HG03060 (cell line): ENCODE results near the gene STK31.
"Not testable (repeated sequence)": the region's sequence is repeated elsewhere in the genome, so short reads cannot be mapped to it uniquely, and the experiment has no call there.

Experiments
- ATAC-seq: cut with Tn5 transposase; IDR thresholded peaks from one replicate; pipeline ENCODE4 v1.9.1; 2021; ENCODE audit warnings: low read depth, moderate number of reproducible peaks; ENCODE audit not compliant: unreplicated experiment

STK31 gene

GRCh38 chr7:23710000-23710399, at the start of gene STK31:
Gene STK31, plus strand, starts transcription at chr7:23710219. Its CDS starts 67 bp downstream, at chr7:23710286.
- ATAC-seq, result no peak

- ATAC-seq, result no peak
Observed at GRCh38 chr7:23661385-23661784, 48.6 kb upstream of the STK31 start.

DNA sequence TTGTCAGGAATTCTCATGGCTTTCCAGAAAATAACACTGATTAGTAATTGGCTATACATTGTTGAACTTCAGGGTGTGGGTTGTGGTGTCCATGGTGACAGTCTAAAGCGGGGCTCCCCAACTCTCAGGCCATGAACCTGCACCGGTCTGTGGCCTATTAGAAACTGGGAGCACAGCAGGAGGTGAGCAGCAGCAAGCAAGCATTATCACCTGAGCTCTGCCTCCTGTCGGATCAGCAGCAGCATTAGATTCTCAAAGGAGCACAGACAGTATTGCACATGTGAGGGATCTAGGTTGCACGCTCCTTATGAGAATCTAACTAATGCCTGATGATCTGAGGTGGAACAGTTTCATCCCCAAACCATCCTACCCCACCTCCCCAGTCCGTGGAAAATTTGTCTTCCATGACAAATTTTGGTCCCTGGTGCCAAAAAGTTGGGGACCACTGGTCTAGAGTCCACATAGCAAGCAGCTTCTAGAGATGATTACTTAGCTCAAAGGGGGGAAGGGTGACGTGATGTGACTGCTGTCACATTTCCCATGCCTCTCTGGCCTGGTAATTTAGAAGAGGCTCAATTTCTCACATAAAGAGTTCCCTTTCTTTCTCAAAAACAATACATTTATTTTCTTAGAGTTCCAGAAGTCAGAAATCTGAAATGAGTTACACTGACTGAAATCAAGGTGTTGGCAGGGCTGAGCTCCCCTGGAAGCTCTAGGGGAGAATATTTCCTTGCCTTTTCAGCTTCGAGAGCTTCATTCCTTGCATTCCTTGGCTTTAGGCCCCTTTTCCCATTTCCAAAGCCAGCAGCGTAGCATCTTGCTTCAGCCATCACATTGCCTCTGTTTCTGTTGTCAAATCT, 47.7 kb upstream of the STK31 start:
- no peak for ATAC-seq

DNA sequence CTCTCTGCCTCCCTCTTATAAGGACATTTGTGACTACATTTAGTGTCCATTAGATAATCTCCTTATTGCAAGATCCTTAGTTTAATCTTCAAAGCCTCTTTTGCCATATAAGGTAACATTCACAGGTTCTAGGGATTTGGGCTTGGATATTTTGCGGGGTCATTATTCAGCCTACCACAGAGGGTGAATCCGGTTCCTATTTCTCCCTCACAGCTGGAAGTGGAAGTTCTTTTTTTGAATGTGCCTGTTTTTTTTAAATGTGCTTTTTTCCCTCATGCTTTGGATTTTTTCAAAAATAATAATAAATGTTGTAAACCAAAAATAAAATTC, 47.1 kb upstream of the STK31 start:
- no peak for ATAC-seq

DNA sequence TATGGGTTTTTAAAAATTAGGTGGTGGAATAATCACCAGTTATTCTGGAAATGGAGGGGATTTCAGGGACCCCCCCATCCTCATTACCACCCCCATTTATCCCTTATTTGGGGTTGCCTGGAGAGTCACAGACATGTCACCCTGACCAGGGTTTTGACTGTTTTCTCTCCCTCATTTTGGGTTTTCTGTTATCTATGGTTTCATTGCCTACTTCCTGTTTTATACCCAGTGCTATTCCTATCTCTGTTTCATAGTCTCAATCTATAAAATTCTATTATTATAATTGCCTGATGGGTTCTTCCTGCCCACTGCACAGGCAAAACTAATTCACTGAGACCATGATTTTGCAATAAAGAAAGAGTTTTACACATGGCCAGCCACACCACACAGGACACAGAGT, 45.9 kb upstream of the STK31 start:
- ATAC-seq, result no peak

GRCh38 chr7:23672033-23672432, 38.0 kb upstream of the STK31 start:
- no peak for ATAC-seq

DNA sequence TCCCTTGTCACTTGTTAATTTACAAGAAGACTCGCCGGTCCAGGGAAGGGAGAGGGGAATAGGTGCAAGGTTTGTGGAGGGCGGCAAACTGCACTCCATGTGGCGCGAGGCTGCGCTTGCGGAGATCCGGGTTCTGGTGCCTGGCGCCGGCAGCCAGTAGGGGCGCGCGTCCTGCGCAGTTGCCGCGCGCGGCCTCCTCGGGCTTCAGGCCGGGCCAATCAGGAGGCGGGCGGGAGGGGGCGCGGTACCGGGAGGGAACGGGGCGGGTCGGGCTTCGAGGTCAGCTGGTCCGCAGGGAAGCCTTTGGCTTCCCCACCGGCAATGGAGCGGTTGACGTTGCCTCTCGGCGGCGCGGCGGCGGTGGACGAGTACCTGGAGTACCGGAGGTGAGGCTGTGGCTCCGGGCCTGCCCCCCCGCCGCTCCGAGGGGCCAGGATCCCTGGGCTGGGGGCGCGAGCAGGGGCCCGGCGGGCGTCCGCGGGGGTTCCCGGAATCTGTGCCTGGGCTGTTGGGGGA, 30.1 kb upstream of the STK31 start, which contains the start of gene FAM221A:
TSS of gene FAM221A (plus strand) at position 302 of the 516 bp plus-strand sequence. CDS start at position 322, 20 bp downstream.
- ATAC-seq, result no peak

- ATAC-seq, result no peak
Observed at GRCh38 chr7:23680414-23681405, 29.3 kb upstream of the STK31 start.

DNA sequence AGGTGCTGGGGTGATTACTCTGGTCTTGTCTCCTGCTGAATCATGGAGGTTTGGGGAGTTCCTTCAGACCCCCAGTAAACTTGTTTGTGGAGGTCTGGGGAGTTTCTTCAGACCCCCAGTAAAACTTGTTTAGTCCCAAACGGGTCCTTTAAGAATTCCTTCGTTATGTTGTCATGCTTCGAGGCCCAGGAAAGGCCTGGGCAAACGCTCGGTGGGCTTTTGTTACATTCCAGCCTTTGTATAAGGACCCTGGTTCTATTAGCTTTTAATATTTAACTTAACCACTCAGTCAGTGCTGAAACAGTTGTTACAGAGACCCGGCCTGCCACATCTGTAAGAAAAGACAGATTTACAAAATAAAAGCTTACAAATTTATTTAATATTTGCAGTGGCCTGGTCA, 26.0 kb upstream of the STK31 start:
- not testable (repeated sequence) for ATAC-seq

- no peak for ATAC-seq
Observed at GRCh38 chr7:23685731-23686130, 24.3 kb upstream of the STK31 start.

- no peak for ATAC-seq
Observed at GRCh38 chr7:23687011-23687410, 23.0 kb upstream of the STK31 start.

- ATAC-seq, result no peak
Observed at GRCh38 chr7:23689165-23689564, 20.9 kb upstream of the STK31 start.

DNA sequence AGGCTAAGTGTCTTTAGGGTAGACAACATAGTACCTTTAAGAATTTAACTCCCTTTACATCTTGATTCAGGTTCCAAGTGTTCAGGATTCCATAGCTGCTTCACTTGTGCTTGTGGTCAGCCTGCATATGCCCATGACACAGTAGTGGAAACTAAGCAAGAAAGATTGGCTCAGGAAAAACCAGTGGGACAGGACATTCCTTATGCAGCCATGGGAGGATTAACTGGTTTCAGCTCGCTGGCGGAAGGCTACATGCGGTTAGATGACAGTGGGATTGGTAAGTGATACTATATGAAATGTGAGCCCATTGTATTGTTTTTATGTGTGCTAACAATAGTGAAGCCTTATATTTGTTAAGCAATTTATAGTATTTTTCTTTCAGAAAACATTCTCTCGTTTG, 18.7 kb upstream of the STK31 start:
- no peak for ATAC-seq

- no peak for ATAC-seq
Observed at GRCh38 chr7:23693224-23693623, 16.8 kb upstream of the STK31 start.

- ATAC-seq, result no peak
Observed at GRCh38 chr7:23696916-23697441, 13.0 kb upstream of the STK31 start.

- no peak for ATAC-seq
Observed at GRCh38 chr7:23698822-23699221, 11.2 kb upstream of the STK31 start.

DNA sequence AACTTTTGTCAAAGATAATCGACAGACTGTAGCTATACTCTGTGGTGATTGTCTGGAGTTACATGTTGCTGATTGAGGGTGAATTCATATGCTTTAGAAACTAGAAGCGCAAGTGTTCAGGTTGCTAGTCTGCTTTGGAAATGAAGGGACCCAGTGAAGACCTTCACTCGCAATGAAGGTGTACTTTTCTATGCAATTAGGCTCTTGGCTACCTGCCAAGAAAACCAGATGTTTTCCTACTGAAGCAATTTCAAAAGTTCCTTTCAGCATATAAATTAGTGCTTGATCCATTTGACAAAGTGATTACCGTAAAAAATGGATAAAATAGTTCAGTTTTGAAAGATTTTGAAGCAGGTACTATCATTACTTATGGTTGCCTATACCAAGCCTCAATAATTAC, 10.0 kb upstream of the STK31 start:
- ATAC-seq, result no peak

DNA sequence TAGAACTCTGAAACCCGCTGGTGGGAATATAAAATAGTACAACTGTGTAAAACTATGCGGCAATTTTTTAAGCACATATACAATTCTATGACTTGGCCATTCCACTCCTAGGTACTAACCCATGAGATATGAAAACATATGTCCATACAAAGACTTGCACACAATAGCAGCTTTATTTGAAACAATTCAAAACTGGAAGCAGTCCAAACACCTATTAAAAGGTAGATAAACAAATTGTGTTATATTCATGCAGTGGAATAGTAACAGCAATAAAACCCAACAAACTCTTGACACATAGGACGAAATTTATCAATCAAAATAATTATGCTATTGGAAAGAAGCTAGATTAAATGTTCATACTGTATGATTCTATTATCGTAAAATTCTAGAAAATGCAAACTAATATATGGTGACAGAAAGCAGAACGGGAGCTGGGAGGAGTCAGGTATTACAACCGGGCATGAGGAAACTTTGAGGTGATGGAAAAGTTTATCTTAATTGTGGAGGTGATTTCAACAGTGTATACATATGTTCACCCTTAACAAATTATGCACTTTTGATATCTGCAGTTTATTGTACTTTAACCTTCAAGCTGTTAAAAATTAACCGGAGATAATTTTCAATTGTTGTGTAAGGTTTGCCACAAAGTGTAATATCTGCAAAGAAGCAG, 803 bp upstream of the STK31 start:
- no peak for ATAC-seq

- no peak for ATAC-seq
Observed at GRCh38 chr7:23712368-23713284, 2.6 kb downstream of the STK31 start.
